ENCODE results near the gene TP73.

GRCh38 chr1:3609016-3609768 is 43.1 kb upstream of the TP73 start:
- TF ChIP-seq ARNTL (CRISPR knock-in tag; IDR thresholded peaks at IDR 0.05; ENCODE audit: borderline replicate concordance, low read depth) (no peak), OSR1 (CRISPR knock-in tag; IDR thresholded peaks at IDR 0.05) (no peak), ZFP3 (CRISPR knock-in tag; IDR thresholded peaks at IDR 0.05) (no peak), PATZ1 (CRISPR knock-in tag; IDR thresholded peaks at IDR 0.05; ENCODE audit: borderline replicate concordance) (no peak), RARB (CRISPR knock-in tag; IDR thresholded peaks at IDR 0.05) (no peak), ZFP30 (CRISPR knock-in tag; IDR thresholded peaks at IDR 0.05) (no peak)

All from SK-N-SH treated with all-trans-retinoic acid at 6 μM for 48 hours (cell line).